H1 (cell line): ENCODE measurements around the gene MATN4. TPM values are rescaled to one million over a fixed set of nuclear protein-coding genes. Genes with fewer than 3 reads are reported as not detected.

Experiments
- CTCF ChIA-PET: fragments of 300-600 bp; sonication (Branson Sonifier 250); formaldehyde crosslinking; loops from one replicate; lab custom pipeline; 2021; ENCODE audit not compliant: partially characterized antibody; lab: Charles Lee
- POLR2A ChIA-PET: fragments of 300-600 bp; sonication (Branson Sonifier 250); formaldehyde crosslinking; loops from one replicate; lab custom pipeline; 2021; ENCODE audit warnings: inconsistent platforms; ENCODE audit not compliant: partially characterized antibody; lab: Charles Lee
- DNase-seq, 2 experiments: peaks; one replicate each; pipeline versions ENCODE4 v3.0.0 to v3.0.0-alpha.2; 2010 to 2022; ENCODE audit warnings: low spot score in 2 of 2, low read depth in 1 of 2, mixed read lengths in 1 of 2
- FAIRE-seq: peaks from 2 replicates; lab custom pipeline; 2011; peaks lifted over from hg19 to GRCh38; lab: Jason Lieb, UNC
- H2AFZ ChIP-seq: 2 replicates; pipeline ENCODE4 v1.8.1; 2012; ENCODE audit warnings: low read length, inconsistent platforms
- H2AK5ac ChIP-seq: 2 replicates; pipeline ENCODE4 v1.6.1; 2013; ENCODE audit warnings: low read depth, low read length
- H2BK120ac ChIP-seq: replicated peaks from 2 replicates; pipeline ENCODE3; 2013; ENCODE audit warnings: low read depth, low read length, inconsistent platforms
- H2BK12ac ChIP-seq: 2 replicates; pipeline ENCODE4 v1.6.1; 2013; ENCODE audit warnings: low read depth, low read length
- H2BK15ac ChIP-seq: 2 replicates; pipeline ENCODE4 v1.6.1; 2013; ENCODE audit warnings: low read length
- H2BK20ac ChIP-seq: 2 replicates; pipeline ENCODE4 v1.6.1; 2013; ENCODE audit warnings: low read length
- H2BK5ac ChIP-seq: 2 replicates; pipeline ENCODE4 v1.6.1; 2013; ENCODE audit warnings: low read depth, low read length
- H3K14ac ChIP-seq: 2 replicates; pipeline ENCODE4 v1.6.1; 2013; ENCODE audit warnings: inconsistent platforms; ENCODE audit not compliant: insufficient read length
- H3K18ac ChIP-seq: 2 replicates; pipeline ENCODE4 v1.6.1; 2013; ENCODE audit warnings: low read length; ENCODE audit errors: extremely low read depth
- H3K23ac ChIP-seq: 2 replicates; pipeline ENCODE4 v1.6.1; 2013; ENCODE audit warnings: inconsistent platforms; ENCODE audit not compliant: insufficient read length
- H3K23me2 ChIP-seq: 2 replicates; pipeline ENCODE4 v1.6.1; 2013; ENCODE audit warnings: low read depth, low read length
- H3K27ac ChIP-seq: 2 replicates; pipeline ENCODE4 v1.6.1; 2011; ENCODE audit warnings: low read depth, low read length, inconsistent platforms
- H3K27me3 ChIP-seq, 4 experiments: replicated peaks in 1 of 4; 1 replicate in 1 of 4; 2 replicates in 3 of 4; pipeline versions ENCODE4 v1.6.1 to v1.8.1; 2011 to 2013; ENCODE audit warnings: low read length in 3 of 4, mild to moderate bottlenecking in 3 of 4, inconsistent platforms in 2 of 4, mixed read lengths in 2 of 4, moderate library complexity in 1 of 4; ENCODE audit not compliant: control insufficient read depth in 3 of 4, insufficient read depth in 3 of 4; ENCODE audit errors: extremely low read depth in 1 of 4
- H3K36me3 ChIP-seq, 4 experiments: 2 replicates each; pipeline versions ENCODE4 v1.6.1 to v1.8.1; 2011 to 2013; ENCODE audit warnings: mild to moderate bottlenecking in 4 of 4, low read length in 3 of 4, moderate library complexity in 2 of 4, control low read depth in 1 of 4, inconsistent platforms in 1 of 4; ENCODE audit not compliant: insufficient read depth in 4 of 4, control insufficient read depth in 2 of 4
- H3K4ac ChIP-seq: replicated peaks from 2 replicates; pipeline ENCODE3; 2013; ENCODE audit warnings: low read length, low read depth, mixed read lengths, inconsistent platforms; ENCODE audit not compliant: insufficient read length
- H3K4me1 ChIP-seq, 4 experiments: replicated peaks in 1 of 4; 1 replicate in 1 of 4; 2 replicates in 3 of 4; pipeline versions ENCODE4 v1.6.1 to v1.8.1; 2011 to 2013; ENCODE audit warnings: low read length in 3 of 4, inconsistent platforms in 2 of 4, mixed read lengths in 1 of 4; ENCODE audit not compliant: insufficient read depth in 4 of 4, control insufficient read depth in 3 of 4
- H3K4me2 ChIP-seq, 2 experiments: 2 replicates each; pipeline versions ENCODE4 v1.6.1 to v1.8.1; 2011 to 2013; ENCODE audit warnings: low read depth in 2 of 2, low read length in 2 of 2, control low read depth in 1 of 2, inconsistent platforms in 1 of 2, mild to moderate bottlenecking in 1 of 2; ENCODE audit not compliant: insufficient read depth in 1 of 2
- H3K4me3 ChIP-seq, 4 experiments: fragments of 200-600, 300-600 bp in 1 of 4; sonication (generic), shearing (Covaris generic), sonication (Bioruptor Twin) in 1 of 4; 2 replicates each; pipeline versions ENCODE4 v1.5.1 to v1.8.1; 2011 to 2016; ENCODE audit warnings: low read length in 4 of 4, low read depth in 3 of 4, control low read depth in 2 of 4, inconsistent platforms in 2 of 4, mild to moderate bottlenecking in 2 of 4, mixed read lengths in 1 of 4, moderate library complexity in 1 of 4; ENCODE audit not compliant: insufficient read depth in 2 of 4; ENCODE audit errors: extremely low read depth in 1 of 4
- H3K56ac ChIP-seq: replicated peaks from 2 replicates; pipeline ENCODE3; 2013; ENCODE audit warnings: low read depth, mild to moderate bottlenecking, mixed read lengths, low read length, inconsistent platforms; ENCODE audit not compliant: insufficient read length
- H3K79me1 ChIP-seq: 2 replicates; pipeline ENCODE4 v1.6.1; 2013; ENCODE audit warnings: low read depth, low read length, control low read depth
- H3K79me2 ChIP-seq, 2 experiments: 2 replicates each; pipeline versions ENCODE4 v1.6.1 to v1.8.1; 2012 to 2013; ENCODE audit warnings: low read length in 2 of 2, mild to moderate bottlenecking in 2 of 2, inconsistent platforms in 1 of 2; ENCODE audit not compliant: insufficient read depth in 2 of 2, control insufficient read depth in 1 of 2
- H3K9ac ChIP-seq, 4 experiments: replicated peaks in 1 of 4; 1 replicate in 1 of 4; 2 replicates in 3 of 4; pipeline versions ENCODE4 v1.6.1 to v1.8.1; 2011 to 2013; ENCODE audit warnings: low read depth in 3 of 4, low read length in 3 of 4, control low read depth in 2 of 4, mild to moderate bottlenecking in 2 of 4, moderate library complexity in 2 of 4, inconsistent platforms in 1 of 4; ENCODE audit errors: extremely low read depth in 1 of 4
- H3K9me3 ChIP-seq, 2 experiments: 2 replicates each; pipeline versions ENCODE4 v1.6.1 to v1.8.1; 2012 to 2013; ENCODE audit warnings: mild to moderate bottlenecking in 2 of 2, moderate library complexity in 2 of 2, control low read depth in 1 of 2, inconsistent platforms in 1 of 2, low read depth in 1 of 2, low read length in 1 of 2, mixed read lengths in 1 of 2; ENCODE audit not compliant: insufficient read depth in 2 of 2
- H4K20me1 ChIP-seq, 2 experiments: replicated peaks in 1 of 2; 2 replicates each; pipeline versions ENCODE3 to v1.8.1; 2011 to 2013; ENCODE audit warnings: inconsistent platforms in 2 of 2, low read length in 2 of 2, mild to moderate bottlenecking in 1 of 2; ENCODE audit not compliant: insufficient read depth in 2 of 2, control insufficient read depth in 1 of 2
- H4K5ac ChIP-seq: 2 replicates; pipeline ENCODE4 v1.6.1; 2013; ENCODE audit warnings: low read length, low read depth, mixed read lengths, inconsistent platforms; ENCODE audit not compliant: insufficient read length
- H4K8ac ChIP-seq: 2 replicates; pipeline ENCODE4 v1.8.0; 2013; ENCODE audit warnings: mild to moderate bottlenecking, moderate library complexity, low read length, inconsistent platforms; ENCODE audit not compliant: insufficient read depth; ENCODE audit errors: extremely low read depth
- H4K91ac ChIP-seq: replicated peaks from 2 replicates; pipeline ENCODE3; 2013; ENCODE audit warnings: low read length, mixed read lengths, inconsistent platforms; ENCODE audit not compliant: insufficient read length
- POLR2A ChIP-seq, 2 experiments: IDR thresholded peaks; 1 replicate in 1 of 2; 2 replicates in 1 of 2; pipeline ENCODE4 v1.6.1; 2011; ENCODE audit warnings: low read depth in 2 of 2, low read length in 2 of 2, mild to moderate bottlenecking in 2 of 2; ENCODE audit errors: control extremely low read depth in 1 of 2
- RBBP5 ChIP-seq: IDR thresholded peaks from 2 replicates; pipeline ENCODE4 v1.7.1; 2012; ENCODE audit warnings: low read depth, mild to moderate bottlenecking, inconsistent platforms, low read length, moderate library complexity, borderline replicate concordance
- TBP ChIP-seq: IDR thresholded peaks from 2 replicates; pipeline ENCODE4 v1.6.1; 2011; ENCODE audit warnings: low read depth, low read length, improper control_type of control experiment
- YY1 ChIP-seq: IDR thresholded peaks from 2 replicates; pipeline ENCODE4 v1.6.1; 2011; ENCODE audit warnings: low read depth, mild to moderate bottlenecking, low read length
- WGBS, 2 experiments: shearing (Covaris generic) in 1 of 2; methylation state at CpG; one replicate each; pipeline versions ENCODE4 v1.1.6 to v1.1.7; 2013 to 2015; ENCODE audit warnings: low lambda C conversion rate in 2 of 2, mixed read lengths in 2 of 2, inconsistent platforms in 1 of 2, low coverage in 1 of 2, missing lambda C conversion rate in 1 of 2; ENCODE audit not compliant: insufficient replicate concordance in 2 of 2, insufficient coverage in 1 of 2, insufficient read length in 1 of 2; ENCODE audit errors: extremely low coverage in 1 of 2, missing lambda C conversion rate in 1 of 2; 5-methylcytosine and 5-hydroxymethylcytosine counted together
- polyA plus RNA-seq, 7 experiments: library from polyadenylated mRNA; depleted of rRNA in 3 of 7; stranded (reverse) in 5 of 7; unstranded in 2 of 7; fragments of >200 nt in 5 of 7; fragments of 200-250 nt in 2 of 7; gene quantifications; 1 replicate in 5 of 7; 2 replicates in 1 of 7; 4 replicates in 1 of 7; pipeline versions ENCODE4 v1.2.1 to v1.2.3, GENCODE V29; 2011 to 2013; ENCODE audit warnings: missing spikeins in 2 of 7, mixed read lengths in 2 of 7
- total RNA-seq: library from RNA; stranded (reverse); fragmentation: NEBNext Ultra II Directional; extraction: Animal tissue kit (Norgen Biotek cat#: 25700); gene quantifications from 2 replicates; pipeline ENCODE4 v1.2.1, GENCODE V29; 2021
- TF ChIP-seq, protein P1 (sequence below): IDR thresholded peaks from 2 replicates; pipeline ENCODE4 v1.6.1; 2011; ENCODE audit warnings: low read depth, mild to moderate bottlenecking, low read length; ENCODE audit not compliant: insufficient read depth
- TF ChIP-seq, protein P2 (sequence below): IDR thresholded peaks from 2 replicates; pipeline ENCODE4 v1.6.1; 2011; ENCODE audit warnings: low read length, improper control_type of control experiment

The MATN4 gene
- total and polyA plus RNA-seq, 2 of the 8 experiments (the other 6 are each of a cell fraction or from before 2014, with no cell fraction given) = 2.1 to 4.4 TPM

DNA sequence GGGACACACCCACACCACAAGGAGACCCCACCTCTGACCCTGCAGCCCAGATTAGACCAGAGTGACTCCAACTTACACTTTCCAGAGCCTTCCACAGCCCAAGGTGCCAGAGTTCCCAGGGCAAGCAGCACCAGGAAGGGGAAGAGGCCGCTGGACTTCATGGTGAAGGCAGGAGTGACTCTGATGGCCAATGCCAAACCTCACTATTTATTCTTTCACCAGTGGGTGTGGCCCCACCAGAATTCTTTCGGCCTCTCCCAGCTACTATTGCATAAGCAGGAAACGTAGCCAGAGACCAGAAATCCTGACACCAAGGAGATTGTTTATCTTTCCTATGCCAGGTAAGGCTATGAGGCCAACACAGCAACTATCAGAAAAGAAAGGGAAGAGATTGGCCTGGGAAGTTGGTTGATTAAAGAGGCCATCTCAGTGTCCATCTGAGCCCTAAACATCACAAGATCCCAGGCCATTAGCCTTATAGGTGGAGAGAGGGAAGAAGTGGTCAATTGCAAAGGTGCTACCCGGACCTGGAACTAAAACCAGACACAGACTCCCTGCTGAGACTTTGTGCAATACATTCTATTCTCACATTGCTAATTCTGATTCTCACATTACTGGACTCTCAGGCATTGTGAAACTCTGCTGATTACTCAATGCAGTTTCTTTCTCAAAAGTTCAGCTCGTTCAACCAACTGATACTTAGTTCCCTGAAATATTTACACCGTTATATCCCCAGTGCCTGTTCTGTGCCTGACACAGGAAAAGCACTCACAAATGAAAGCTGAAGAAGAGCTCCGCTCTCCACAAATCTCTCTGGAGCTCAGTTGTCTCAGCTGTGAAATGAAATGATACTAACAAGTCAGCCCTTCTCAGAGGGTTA lies 53.5 kb downstream of the MATN4 start, which contains the start of gene SLPI:
Gene SLPI (minus strand): TSS at position 182 of the 880 bp plus-strand sequence. CDS start 21 bp downstream, at position 161.
- Histone ChIP-seq H3K23ac (no peak within 1 kb of the TSS), H2AK5ac (no peak within 1 kb of the TSS), H2BK15ac (no peak within 1 kb of the TSS), H3K27ac (no peak within 1 kb of the TSS), H2AFZ (no peak within 1 kb of the TSS), H3K27me3 (peaks cover 0 to 2% (median 0%) of the 10 kb centered on the region in 4 experiments; a peak in 2 of 7 replicates), H3K14ac (no peak within 1 kb of the TSS), H3K4me3 (no peak within 1 kb of the TSS), H3K4me1 (peaks cover 0 to 6% (median 3%) of the 10 kb centered on the region in 4 experiments; a peak in 5 of 7 replicates), H3K79me2 (no peaks in the 10 kb centered on the region), H3K56ac (no peak within 1 kb of the TSS), H4K20me1 (no peaks in the 10 kb centered on the region), H4K91ac (no peak within 1 kb of the TSS), H3K4me2 (no peak within 1 kb of the TSS), H4K8ac (no peak within 1 kb of the TSS), H2BK20ac (no peak within 1 kb of the TSS), H4K5ac (no peak within 1 kb of the TSS), H3K4ac (no peak within 1 kb of the TSS), H3K18ac (no peak within 1 kb of the TSS), H3K9me3 (no peaks in the 10 kb centered on the region), H3K9ac (no peak within 1 kb of the TSS), H3K79me1 (no peaks in the 10 kb centered on the region), H3K23me2 (no peaks in the 10 kb centered on the region), H3K36me3 (no peaks in the 10 kb centered on the region), H2BK5ac (no peak within 1 kb of the TSS), H2BK12ac (no peak within 1 kb of the TSS), H2BK120ac (no peak within 1 kb of the TSS)
- FAIRE-seq = no peak
- 77% methylated on average over 7 of the region's 7 CpGs; no CpG with 5 or more reads in 1 of the 2 experiments for WGBS, 2 experiments
- ChIA-PET POLR2A (no interaction called here), CTCF (interaction anchor here (0.9 to 3.1 kb wide), 5 partner anchors 9 to 47 kb away, joined by 3 to 14 read pairs (median 6); no protein-coding TSS in a partner anchor)
- no peak for DNase-seq
- no peak for TF ChIP-seq POLR2A (IDR thresholded peaks at IDR 0.05; ENCODE audit: control extremely low read depth in 1 of 2, low read depth in 2 of 2, low read length in 2 of 2)
- no peak for TF ChIP-seq TBP
- TF ChIP-seq YY1 = no peak
- TF ChIP-seq, protein P1, sequence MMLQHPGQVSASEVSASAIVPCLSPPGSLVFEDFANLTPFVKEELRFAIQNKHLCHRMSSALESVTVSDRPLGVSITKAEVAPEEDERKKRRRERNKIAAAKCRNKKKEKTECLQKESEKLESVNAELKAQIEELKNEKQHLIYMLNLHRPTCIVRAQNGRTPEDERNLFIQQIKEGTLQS = no peak
- TF ChIP-seq RBBP5 = no peak
- TF ChIP-seq, protein P2, sequence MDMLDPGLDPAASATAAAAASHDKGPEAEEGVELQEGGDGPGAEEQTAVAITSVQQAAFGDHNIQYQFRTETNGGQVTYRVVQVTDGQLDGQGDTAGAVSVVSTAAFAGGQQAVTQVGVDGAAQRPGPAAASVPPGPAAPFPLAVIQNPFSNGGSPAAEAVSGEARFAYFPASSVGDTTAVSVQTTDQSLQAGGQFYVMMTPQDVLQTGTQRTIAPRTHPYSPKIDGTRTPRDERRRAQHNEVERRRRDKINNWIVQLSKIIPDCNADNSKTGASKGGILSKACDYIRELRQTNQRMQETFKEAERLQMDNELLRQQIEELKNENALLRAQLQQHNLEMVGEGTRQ = no peak
